WTC11 (cell line): ENCODE data around the gene CFC1B.
"Not testable (repeated sequence)": the region's sequence is repeated elsewhere in the genome, so short reads cannot be mapped to it uniquely, and the experiment has no call there.

Experiments
- CREB1 ChIP-seq: sonication (generic); formaldehyde crosslinking; IDR thresholded peaks from 2 replicates; pipeline ENCODE4 v1.8.0; 2023; ENCODE audit warnings: mild to moderate bottlenecking, missing genetic modification reagents
- CTCF ChIP-seq: fragments of 200-600 bp; IDR thresholded peaks from 2 replicates; pipeline ENCODE4 v1.8.0; 2022; ENCODE audit warnings: antibody characterized with exemption
- E2F4 ChIP-seq: sonication (generic); formaldehyde crosslinking; IDR thresholded peaks from 2 replicates; pipeline ENCODE4 v1.8.1; 2022; ENCODE audit warnings: low read depth, mild to moderate bottlenecking, moderate library complexity, missing genetic modification reagents, borderline replicate concordance
- HMGXB4 ChIP-seq: sonication (generic); formaldehyde crosslinking; IDR thresholded peaks from 2 replicates; pipeline ENCODE4 v1.8.1; 2023; ENCODE audit warnings: mild to moderate bottlenecking, moderate library complexity, missing genetic modification reagents
- ZNF423 ChIP-seq: fragments of 250-450 bp; sonication (Bioruptor Pico); IDR thresholded peaks from 2 replicates; pipeline ENCODE4 v2.1.2; 2022; ENCODE audit warnings: mild to moderate bottlenecking, moderate library complexity

GRCh38 chr2:130548418-130548817 is 27.4 kb downstream of the CFC1B start:
- not testable (repeated sequence) for TF ChIP-seq HMGXB4; E2F4 (CRISPR knock-in tag); CTCF; ZNF423 (CRISPR knock-in tag); CREB1
